Activated CD4-positive, alpha-beta T cell treated with anti-CD3 and anti-CD28 coated beads, Interleukin-2, amount 50 U/mL, for 24 hours (primary cell): ENCODE data around the gene TUNAR.

ENCODE experiments used
- DNase-seq, 2 donors: peaks; one replicate each; pipeline ENCODE4 v3.0.0-alpha.2; 2020; ENCODE audit warnings: low read depth in 1 of 2, low spot score in 1 of 2

TUNAR gene

GRCh38 chr14:95876761-95877538 lies at the start of gene TUNAR:
Gene TUNAR (plus strand): TSS chr14:95876832.
- no peak for DNase-seq

GRCh38 chr14:95828649-95829265 lies 47.9 kb upstream of the TUNAR start:
- DNase-seq: no peak

- DNase-seq: no peak
These were observed 47.3 kb upstream of the TUNAR start for GRCh38 chr14:95829321-95829720.

GRCh38 chr14:95830386-95830785 lies 46.2 kb upstream of the TUNAR start:
- no peak for DNase-seq

GRCh38 chr14:95831041-95831440 lies 45.6 kb upstream of the TUNAR start:
- DNase-seq: no peak

- DNase-seq: no peak
These were observed 45.2 kb upstream of the TUNAR start for GRCh38 chr14:95831468-95831867.

- DNase-seq: no peak
These were observed 44.6 kb upstream of the TUNAR start for GRCh38 chr14:95832012-95832411.

GRCh38 chr14:95833429-95833828 lies 43.2 kb upstream of the TUNAR start:
- no peak for DNase-seq

GRCh38 chr14:95834496-95834895 lies 42.1 kb upstream of the TUNAR start:
- DNase-seq: no peak

GRCh38 chr14:95835121-95835730 lies 41.4 kb upstream of the TUNAR start:
- no peak for DNase-seq

- DNase-seq: no peak
These were observed 37.8 kb upstream of the TUNAR start for GRCh38 chr14:95838862-95839261.

- DNase-seq: no peak
These were observed 36.4 kb upstream of the TUNAR start for GRCh38 chr14:95840094-95840700.

GRCh38 chr14:95841668-95842067 lies 35.0 kb upstream of the TUNAR start:
- DNase-seq: no peak

- DNase-seq: no peak
These were observed 26.9 kb upstream of the TUNAR start for GRCh38 chr14:95849761-95850160.

GRCh38 chr14:95850429-95850828 lies 26.2 kb upstream of the TUNAR start:
- DNase-seq: no peak

- DNase-seq: no peak
These were observed 21.0 kb upstream of the TUNAR start for GRCh38 chr14:95855606-95856005.

GRCh38 chr14:95857275-95857674 lies 19.4 kb upstream of the TUNAR start:
- no peak for DNase-seq

GRCh38 chr14:95858893-95859292 lies 17.7 kb upstream of the TUNAR start:
- no peak for DNase-seq

- no peak for DNase-seq
These were observed 14.4 kb upstream of the TUNAR start for GRCh38 chr14:95862243-95862642.

- DNase-seq: no peak
These were observed 13.3 kb upstream of the TUNAR start for GRCh38 chr14:95863295-95863694.

GRCh38 chr14:95869776-95870175 lies 6.9 kb upstream of the TUNAR start:
- DNase-seq: no peak

GRCh38 chr14:95870772-95871171 lies 5.9 kb upstream of the TUNAR start:
- DNase-seq: no peak
